GM18508 (cell line): Measurements from ENCODE around the gene CROCC2.

Experiments
- ATAC-seq: cut with Tn5 transposase; IDR thresholded peaks from one replicate; pipeline ENCODE4 v1.9.1; 2021; ENCODE audit warnings: moderate number of reproducible peaks; ENCODE audit not compliant: insufficient read depth, unreplicated experiment

The CROCC2 gene

GRCh38 chr2:240994171-240994896 is 88.2 kb downstream of the CROCC2 start:
- ATAC-seq: no peak

- ATAC-seq: no peak
These were observed 89.2 kb downstream of the CROCC2 start for GRCh38 chr2:240995041-240996021.

- no peak for ATAC-seq
These were observed 90.2 kb downstream of the CROCC2 start for GRCh38 chr2:240996161-240996833.

- no peak for ATAC-seq
These were observed 90.7 kb downstream of the CROCC2 start for GRCh38 chr2:240996834-240997140.

- no peak for ATAC-seq
These were observed 91.2 kb downstream of the CROCC2 start for GRCh38 chr2:240997141-240997855.

- no peak for ATAC-seq
These were observed 91.9 kb downstream of the CROCC2 start, which contains the start of gene SNED1 for GRCh38 chr2:240997856-240998705. SNED1 (plus strand) TSS chr2:240998618; CDS start chr2:240998838, 220 bp downstream.

GRCh38 chr2:240998706-240998994 is 92.5 kb downstream of the CROCC2 start:
- ATAC-seq: no peak

- no peak for ATAC-seq
These were observed 93.1 kb downstream of the CROCC2 start for GRCh38 chr2:240998995-240999791.

- no peak for ATAC-seq
These were observed 93.9 kb downstream of the CROCC2 start for GRCh38 chr2:240999873-241000541.

- ATAC-seq: no peak
These were observed 94.7 kb downstream of the CROCC2 start for GRCh38 chr2:241000831-241001321.

- no peak for ATAC-seq
These were observed 95.5 kb downstream of the CROCC2 start for GRCh38 chr2:241001413-241002274.

- no peak for ATAC-seq
These were observed 96.3 kb downstream of the CROCC2 start for GRCh38 chr2:241002275-241003046.

GRCh38 chr2:241003047-241003360 is 96.9 kb downstream of the CROCC2 start:
- ATAC-seq: no peak

GRCh38 chr2:241003369-241003768 is 97.2 kb downstream of the CROCC2 start:
- ATAC-seq: no peak

GRCh38 chr2:241003830-241004564 is 97.9 kb downstream of the CROCC2 start:
- no peak for ATAC-seq

- ATAC-seq: no peak
These were observed 99.4 kb downstream of the CROCC2 start for GRCh38 chr2:241005569-241005968.
